ENCODE measurements around the gene MERTK.

GRCh38 chr2:111897924-111898702, at the start of gene MERTK:
- TF ChIP-seq, protein P1, sequence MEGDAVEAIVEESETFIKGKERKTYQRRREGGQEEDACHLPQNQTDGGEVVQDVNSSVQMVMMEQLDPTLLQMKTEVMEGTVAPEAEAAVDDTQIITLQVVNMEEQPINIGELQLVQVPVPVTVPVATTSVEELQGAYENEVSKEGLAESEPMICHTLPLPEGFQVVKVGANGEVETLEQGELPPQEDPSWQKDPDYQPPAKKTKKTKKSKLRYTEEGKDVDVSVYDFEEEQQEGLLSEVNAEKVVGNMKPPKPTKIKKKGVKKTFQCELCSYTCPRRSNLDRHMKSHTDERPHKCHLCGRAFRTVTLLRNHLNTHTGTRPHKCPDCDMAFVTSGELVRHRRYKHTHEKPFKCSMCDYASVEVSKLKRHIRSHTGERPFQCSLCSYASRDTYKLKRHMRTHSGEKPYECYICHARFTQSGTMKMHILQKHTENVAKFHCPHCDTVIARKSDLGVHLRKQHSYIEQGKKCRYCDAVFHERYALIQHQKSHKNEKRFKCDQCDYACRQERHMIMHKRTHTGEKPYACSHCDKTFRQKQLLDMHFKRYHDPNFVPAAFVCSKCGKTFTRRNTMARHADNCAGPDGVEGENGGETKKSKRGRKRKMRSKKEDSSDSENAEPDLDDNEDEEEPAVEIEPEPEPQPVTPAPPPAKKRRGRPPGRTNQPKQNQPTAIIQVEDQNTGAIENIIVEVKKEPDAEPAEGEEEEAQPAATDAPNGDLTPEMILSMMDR (IDR thresholded peaks at IDR 0.05), result peak; percentile 39 to 86 (median 76)
- TF ChIP-seq POLR2AphosphoS5 (IDR thresholded peaks at IDR 0.05), result peak; percentile 45 to 81
